ENCODE results near the gene EPB41.
"Not testable (repeated sequence)": the region's sequence is repeated elsewhere in the genome, so short reads cannot be mapped to it uniquely, and the experiment has no call there.

Gene EPB41

GRCh38 chr1:28914228-28915030 lies at the start of gene EPB41:
Gene EPB41, plus strand, starts transcription at chr1:28914569. Its CDS starts 72,869 bp downstream, at chr1:28987438.
- no peak for FAIRE-seq

- FAIRE-seq, result no peak
These were observed 49.7 kb upstream of the EPB41 start for GRCh38 chr1:28864695-28865094.

GRCh38 chr1:28865997-28866650 lies 48.2 kb upstream of the EPB41 start:
- no peak for FAIRE-seq

- no peak for FAIRE-seq
These were observed 46.5 kb upstream of the EPB41 start for GRCh38 chr1:28867850-28868249.

GRCh38 chr1:28869952-28870351 lies 44.4 kb upstream of the EPB41 start:
- FAIRE-seq, result no peak

GRCh38 chr1:28871631-28872401 lies 42.6 kb upstream of the EPB41 start:
- no peak for FAIRE-seq

DNA sequence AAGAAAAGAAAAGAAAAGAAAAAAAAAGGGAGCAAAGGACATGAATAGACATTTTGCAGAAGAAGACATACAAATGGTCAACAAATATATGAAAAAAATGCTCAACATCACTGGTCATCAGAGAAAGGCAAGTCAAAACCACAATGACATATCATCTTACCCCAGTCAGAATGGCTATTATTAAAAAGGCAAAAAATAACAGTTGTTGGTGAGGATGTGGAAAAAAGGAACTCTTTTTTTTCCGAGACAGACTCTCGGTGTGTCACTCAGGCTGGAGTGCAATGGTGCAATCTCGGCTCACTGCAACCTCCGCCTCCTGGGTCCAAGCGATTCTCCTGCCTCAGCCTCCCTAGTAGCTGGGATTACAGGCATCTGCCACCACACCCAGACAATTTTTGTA lies 39.2 kb upstream of the EPB41 start:
- FAIRE-seq, result not testable (repeated sequence)

- peak; percentile 18 for FAIRE-seq
These were observed 37.1 kb upstream of the EPB41 start for GRCh38 chr1:28877132-28877781.

- no peak for FAIRE-seq
These were observed 35.6 kb upstream of the EPB41 start for GRCh38 chr1:28878796-28879195.

DNA sequence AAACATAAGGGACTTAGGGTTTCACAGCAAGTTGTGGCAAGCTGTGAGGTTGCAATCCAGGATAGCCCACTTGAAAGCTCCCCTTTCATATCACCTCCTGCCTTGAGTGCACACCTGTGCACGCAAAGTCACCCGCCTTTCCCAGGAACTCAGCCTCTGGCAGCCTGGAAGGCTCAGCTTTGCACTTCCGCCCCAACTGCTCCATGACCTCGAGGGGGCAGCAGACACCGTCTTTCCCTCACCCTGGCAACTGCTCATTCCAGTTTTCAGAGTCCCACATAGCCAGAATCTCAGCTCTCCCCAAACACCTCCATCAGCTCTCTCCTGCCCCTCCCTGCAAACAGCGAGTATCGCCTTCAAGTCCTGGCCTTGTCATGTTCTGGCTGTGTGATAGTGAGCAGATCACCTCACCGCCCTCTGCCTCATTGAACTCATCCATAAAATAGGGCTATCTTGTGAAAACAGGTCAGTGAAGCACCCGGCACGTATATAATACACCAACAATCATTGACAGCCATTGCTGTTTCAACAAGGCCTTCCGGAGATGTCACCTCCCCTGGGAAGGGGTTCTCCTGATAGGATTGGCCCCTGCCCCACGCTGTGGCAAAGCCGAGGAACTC lies 32.2 kb upstream of the EPB41 start:
- no peak for FAIRE-seq

DNA sequence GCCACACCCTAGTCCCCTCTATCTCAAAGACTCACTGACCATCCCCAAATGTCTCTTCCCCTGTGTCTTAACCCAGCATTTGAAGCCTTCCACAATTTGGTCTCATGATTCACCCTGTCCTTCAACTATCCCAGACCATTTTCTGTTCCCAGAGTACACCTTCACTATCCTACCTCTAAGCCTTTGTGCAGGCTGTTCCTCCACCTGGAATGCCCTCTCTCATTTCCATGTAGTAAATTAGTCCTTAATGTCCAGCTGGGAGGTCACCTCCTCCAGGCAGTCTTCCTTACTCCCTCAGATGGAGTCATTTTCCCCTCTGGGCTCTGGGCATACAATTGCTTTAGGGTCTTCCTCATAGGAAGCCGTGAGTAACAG lies 31.1 kb upstream of the EPB41 start:
- FAIRE-seq, result no peak

- FAIRE-seq, result no peak
These were observed 28.9 kb upstream of the EPB41 start for GRCh38 chr1:28885472-28885877.

- no peak for FAIRE-seq
These were observed 28.2 kb upstream of the EPB41 start for GRCh38 chr1:28885977-28886730.

- no peak for FAIRE-seq
These were observed 27.5 kb upstream of the EPB41 start for GRCh38 chr1:28886731-28887418.

GRCh38 chr1:28887419-28887834 lies 26.9 kb upstream of the EPB41 start:
- FAIRE-seq, result no peak

DNA sequence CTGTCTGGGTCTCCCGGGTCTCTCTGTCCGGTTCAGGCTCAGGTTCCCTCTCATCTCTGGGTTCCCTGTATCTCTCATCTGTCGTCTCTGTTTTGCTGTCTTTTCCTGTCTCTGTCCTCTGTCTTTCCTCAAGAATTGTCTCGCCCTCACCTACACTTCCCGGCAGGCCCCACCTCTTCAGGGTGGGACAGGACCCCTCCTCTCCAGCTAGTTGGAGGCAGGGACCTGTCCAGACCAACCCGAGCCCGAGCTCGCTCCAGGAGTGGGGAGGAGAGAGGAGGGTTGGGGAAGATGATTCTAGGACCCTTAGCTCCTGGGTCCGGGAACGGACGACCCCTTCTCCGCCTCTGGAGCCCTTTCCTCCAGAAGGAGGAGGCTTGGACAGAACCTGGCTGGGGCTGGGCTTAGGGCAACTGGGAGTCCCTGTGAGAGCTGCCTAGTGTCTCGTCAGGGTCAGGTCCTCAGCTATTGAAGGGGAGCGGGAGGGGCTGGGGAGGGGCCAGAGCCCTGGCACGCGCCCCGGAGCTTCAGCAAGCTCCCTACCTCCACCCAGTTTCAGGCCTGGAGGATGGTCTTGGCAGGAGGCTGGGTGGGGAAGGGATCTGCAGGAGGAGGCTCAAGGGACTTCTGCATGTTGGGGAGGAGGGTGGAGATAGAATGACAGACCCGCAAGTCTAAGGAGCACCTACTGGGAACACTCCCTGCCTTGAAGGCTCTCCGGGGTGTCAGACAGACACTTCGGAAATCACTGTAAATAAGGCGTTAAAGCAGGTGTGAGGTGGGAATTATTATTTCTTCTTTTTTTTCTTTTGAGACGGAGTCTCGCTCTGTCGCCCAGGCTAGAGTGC lies 26.3 kb upstream of the EPB41 start:
- FAIRE-seq, result no peak

- no peak for FAIRE-seq
These were observed 25.5 kb upstream of the EPB41 start for GRCh38 chr1:28888915-28889314.

DNA sequence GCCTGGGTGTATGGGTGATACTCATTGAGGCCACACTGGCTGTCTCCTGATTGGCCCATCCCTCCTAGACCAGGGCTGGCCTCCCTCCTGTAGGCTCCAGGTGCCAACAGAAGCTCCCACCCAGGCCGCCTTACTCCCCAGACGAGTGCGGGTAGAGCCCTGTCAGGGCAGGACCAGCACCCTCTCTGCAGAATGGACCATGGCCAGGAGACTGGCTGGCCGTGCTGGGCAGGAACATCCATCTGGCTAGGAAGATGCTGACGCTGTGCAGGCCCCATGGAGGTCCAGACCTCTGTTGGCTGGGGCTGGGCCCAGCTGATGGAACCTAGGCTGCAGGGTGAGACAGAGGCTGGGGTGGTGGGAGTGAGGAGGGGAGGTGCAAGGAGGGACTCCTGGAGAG lies 25.0 kb upstream of the EPB41 start:
- FAIRE-seq, result no peak

- FAIRE-seq, result no peak
These were observed 23.9 kb upstream of the EPB41 start for GRCh38 chr1:28890435-28890834.

DNA sequence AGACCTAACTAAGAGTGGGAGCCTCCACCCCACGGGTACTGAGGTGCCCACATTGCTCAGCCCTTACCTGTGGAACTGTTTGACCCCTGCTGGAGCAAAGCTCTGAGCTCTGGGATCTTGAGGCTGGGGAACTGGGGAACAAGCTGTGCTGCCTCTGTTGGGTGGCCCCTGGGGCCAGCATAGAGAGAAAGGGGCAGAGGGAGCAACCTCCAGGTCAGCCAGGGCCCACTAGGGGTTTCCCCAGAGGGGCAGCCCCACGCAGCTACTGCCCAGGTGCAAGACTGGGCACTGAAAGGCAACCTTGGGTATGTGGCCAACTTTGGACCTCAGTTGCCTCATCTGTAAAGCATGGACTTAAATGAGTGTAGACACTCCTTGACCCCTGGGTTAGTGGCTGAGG lies 23.5 kb upstream of the EPB41 start:
- FAIRE-seq, result no peak

Measured in endometrium (tissue), 2 donors.